Measurements from ENCODE around the gene ZDHHC8. TPM values are rescaled to one million over a fixed set of nuclear protein-coding genes. Genes with fewer than 3 reads are reported as not detected.

ZDHHC8 gene
- polyA plus RNA-seq, 1 experiment = 13.5 TPM

- H3K9me3 ChIP-seq (ENCODE audit: control insufficient read depth, insufficient read depth, low read length) = no peaks in the 10 kb centered on the region; the same call in 1 of the 2 replicates
- H3K27ac ChIP-seq (ENCODE audit: low read depth, low read length) = no peak overlapping the region
- DNase-seq (ENCODE audit: low read depth, low spot score) = no peak
- H3K27me3 ChIP-seq (ENCODE audit: control insufficient read depth, insufficient read depth, low read length) = no peaks in the 10 kb centered on the region
- CTCF ChIA-PET = no interaction called here
- H3K4me3 ChIP-seq (ENCODE audit: low read depth, low read length) = no peak overlapping the region
- POLR2A ChIA-PET = no interaction called here
- no peak for TF ChIP-seq CTCF (IDR thresholded peaks at IDR 0.05; ENCODE audit: low read depth, low read length)
These were observed 17.9 kb downstream of the ZDHHC8 start for GRCh38 chr22:20149257-20150250.

GRCh38 chr22:20150381-20151275 lies 19.0 kb downstream of the ZDHHC8 start, which contains the start of gene CCDC188:
Gene CCDC188 (minus strand): TSS chr22:20151055. CDS start chr22:20150986, 69 bp downstream.
- TF ChIP-seq CTCF (IDR thresholded peaks at IDR 0.05; ENCODE audit: low read depth, low read length) = no peak
- CTCF ChIA-PET = interaction anchor here (0.9 to 1.6 kb wide), 2 partner anchors 167 to 268 kb away, joined by 3 to 6 read pairs; no protein-coding TSS in a partner anchor
- Histone ChIP-seq H3K9me3 (ENCODE audit: control insufficient read depth, insufficient read depth, low read length) (no peaks in the 10 kb centered on the region; the same call in 1 of the 2 replicates), H3K4me3 (ENCODE audit: low read depth, low read length) (no peak within 1 kb of the TSS), H3K27me3 (ENCODE audit: control insufficient read depth, insufficient read depth, low read length) (no peaks in the 10 kb centered on the region), H3K27ac (ENCODE audit: low read depth, low read length) (no peak within 1 kb of the TSS)
- POLR2A ChIA-PET = no interaction called here
- DNase-seq (ENCODE audit: low read depth, low spot score) = no peak

- ChIA-PET POLR2A (no interaction called here), CTCF (interaction anchor here (0.9 to 1.6 kb wide), 2 partner anchors 167 to 267 kb away, joined by 3 to 6 read pairs; no protein-coding TSS in a partner anchor)
- Histone ChIP-seq H3K9me3 (ENCODE audit: control insufficient read depth, insufficient read depth, low read length) (no peaks in the 10 kb centered on the region; the same call in 1 of the 2 replicates), H3K4me3 (ENCODE audit: low read depth, low read length) (no peak overlapping the region), H3K27me3 (ENCODE audit: control insufficient read depth, insufficient read depth, low read length) (no peaks in the 10 kb centered on the region), H3K27ac (ENCODE audit: low read depth, low read length) (no peak overlapping the region)
- no peak for TF ChIP-seq CTCF (IDR thresholded peaks at IDR 0.05; ENCODE audit: low read depth, low read length)
- no peak for DNase-seq (ENCODE audit: low read depth, low spot score)
These were observed 19.6 kb downstream of the ZDHHC8 start for GRCh38 chr22:20151276-20151588.

GRCh38 chr22:20152464-20152890 lies 20.9 kb downstream of the ZDHHC8 start:
- Histone ChIP-seq H3K27me3 (ENCODE audit: control insufficient read depth, insufficient read depth, low read length) (no peaks in the 10 kb centered on the region), H3K4me3 (ENCODE audit: low read depth, low read length) (no peak overlapping the region), H3K27ac (ENCODE audit: low read depth, low read length) (no peak overlapping the region), H3K9me3 (ENCODE audit: control insufficient read depth, insufficient read depth, low read length) (no peaks in the 10 kb centered on the region; the same call in 1 of the 2 replicates)
- ChIA-PET POLR2A (no interaction called here), CTCF (interaction anchor here (1.6 kb wide), 1 partner anchor 266 kb away, joined by 6 read pairs; no protein-coding TSS in a partner anchor)
- TF ChIP-seq CTCF (IDR thresholded peaks at IDR 0.05; ENCODE audit: low read depth, low read length) = no peak
- DNase-seq (ENCODE audit: low read depth, low spot score) = no peak

Data from AG04450 (cell line).